Activated CD4-positive, alpha-beta T cell treated with anti-CD3 and anti-CD28 coated beads, Interleukin-2, Interleukin-4, amounts not matched to agents 100 ng/mL and 50 ng/mL, durations not matched to agents 16 hours and 8 hours (primary cell): ENCODE results near the gene PCED1B.
"Not testable (repeated sequence)": the region's sequence is repeated elsewhere in the genome, so short reads cannot be mapped to it uniquely, and the experiment has no call there.

Source experiments
- DNase-seq: peaks from one replicate; pipeline ENCODE4 v3.0.0-alpha.2; 2020; ENCODE audit warnings: low spot score

PCED1B gene

DNA sequence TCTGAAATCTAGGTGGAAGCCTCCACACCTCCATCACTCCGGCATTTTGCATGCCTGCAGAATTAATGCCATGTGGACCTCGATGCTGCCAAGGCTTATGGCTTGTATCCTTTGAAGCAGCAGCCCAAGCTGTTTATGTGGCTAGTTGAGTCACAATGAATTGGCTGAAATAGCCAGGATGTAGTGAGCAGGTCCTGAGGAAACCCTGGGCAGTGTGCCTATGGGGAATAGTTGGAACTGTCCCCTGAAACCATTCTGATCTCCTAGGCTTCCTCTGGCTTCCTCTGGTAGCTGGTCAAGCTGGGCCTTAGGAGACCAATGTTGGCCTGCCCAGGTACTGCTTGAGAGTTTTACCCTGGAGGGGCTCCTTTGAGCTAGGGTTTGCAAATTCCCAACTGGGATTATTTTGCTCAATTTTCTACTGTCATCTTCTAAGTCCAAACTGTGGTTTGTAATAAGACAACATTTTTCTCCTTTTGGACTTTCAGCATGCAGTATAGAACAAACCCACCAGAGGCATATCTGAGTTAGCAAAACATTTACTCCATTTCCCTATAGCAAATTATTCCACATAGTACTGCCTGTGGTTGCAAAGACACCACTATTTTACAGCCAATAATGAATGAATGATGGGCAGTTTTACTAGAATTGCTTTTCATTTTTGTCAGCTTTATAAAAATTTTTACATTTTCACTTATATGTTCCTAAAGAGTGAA is 85.5 kb downstream of the PCED1B start:
- DNase-seq, result no peak

DNA sequence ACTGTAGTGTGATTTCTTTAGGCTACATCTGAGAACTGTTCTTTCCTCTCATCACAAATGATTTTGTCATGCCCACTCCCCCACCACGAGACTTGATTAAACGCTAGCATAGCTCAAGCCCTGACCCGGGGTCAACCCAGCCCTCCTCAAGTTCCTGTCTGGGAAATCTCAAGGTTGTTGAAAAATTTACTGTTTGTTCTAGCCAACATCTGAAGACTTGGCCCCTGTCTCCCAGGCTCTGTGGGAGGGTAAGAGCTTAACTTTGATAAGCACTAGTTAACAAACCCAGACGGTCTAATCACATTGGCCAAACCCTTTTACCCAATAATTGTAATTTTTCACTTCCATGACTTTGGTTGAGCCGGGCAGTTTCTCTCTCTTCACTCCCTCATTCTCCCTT is 86.5 kb downstream of the PCED1B start:
- no peak for DNase-seq

DNA sequence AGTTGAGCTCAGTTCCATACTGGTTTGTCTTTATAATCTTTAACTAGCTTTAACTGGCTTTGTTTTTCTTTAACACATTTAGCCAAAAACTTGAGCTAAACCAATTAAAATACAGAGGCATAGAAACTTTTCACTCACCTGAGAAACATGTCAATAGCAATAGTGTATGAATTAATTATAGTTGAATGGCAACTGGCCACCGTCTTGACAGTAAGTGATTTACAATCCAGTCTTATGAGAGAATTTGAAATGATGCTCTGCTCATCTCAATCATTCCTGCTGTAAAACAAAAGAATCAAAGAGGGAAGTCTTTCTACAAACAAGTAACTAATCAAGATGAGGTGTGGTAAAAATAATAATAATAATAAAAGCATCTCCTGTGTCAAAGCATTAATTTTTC is 86.9 kb downstream of the PCED1B start:
- DNase-seq, result no peak

DNA sequence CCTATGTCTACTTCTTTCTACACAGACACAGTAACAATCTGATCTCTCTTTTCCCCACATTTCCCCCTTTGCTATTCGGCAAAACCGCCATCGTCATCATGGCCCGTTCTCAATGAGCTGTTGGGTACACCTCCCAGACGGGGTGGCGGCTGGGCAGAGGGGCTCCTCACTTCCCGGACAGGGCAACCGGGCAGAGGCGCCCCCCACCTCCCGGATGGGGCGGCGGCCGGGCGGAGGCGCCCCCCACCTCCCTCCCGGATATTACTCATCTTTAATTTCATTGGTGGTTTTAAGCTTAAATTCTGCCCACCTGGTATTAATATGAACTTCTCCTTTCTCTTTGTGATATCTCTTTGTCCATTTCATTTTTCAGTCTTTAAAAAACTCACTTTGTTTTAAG is 90.9 kb downstream of the PCED1B start:
- not testable (repeated sequence) for DNase-seq

DNA sequence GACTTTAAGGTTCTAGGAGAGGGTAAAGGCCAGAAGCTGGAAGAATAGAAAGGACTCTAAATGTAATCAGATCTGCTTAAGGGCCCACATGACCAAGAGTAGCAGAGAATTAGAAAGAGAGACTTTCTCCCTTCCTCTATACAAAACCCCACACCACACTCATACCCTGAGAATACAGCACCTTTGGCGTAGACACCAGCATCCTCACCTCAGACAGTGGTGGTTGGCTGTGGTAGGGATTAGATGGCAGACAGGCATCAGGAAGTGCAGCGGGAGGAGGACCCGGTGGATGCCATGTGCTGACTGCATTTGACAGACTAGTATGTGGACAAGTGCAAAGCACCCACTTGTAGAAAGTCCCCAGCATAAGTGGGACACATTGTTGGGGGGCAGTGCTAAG is 98.6 kb downstream of the PCED1B start:
- DNase-seq, result no peak

DNA sequence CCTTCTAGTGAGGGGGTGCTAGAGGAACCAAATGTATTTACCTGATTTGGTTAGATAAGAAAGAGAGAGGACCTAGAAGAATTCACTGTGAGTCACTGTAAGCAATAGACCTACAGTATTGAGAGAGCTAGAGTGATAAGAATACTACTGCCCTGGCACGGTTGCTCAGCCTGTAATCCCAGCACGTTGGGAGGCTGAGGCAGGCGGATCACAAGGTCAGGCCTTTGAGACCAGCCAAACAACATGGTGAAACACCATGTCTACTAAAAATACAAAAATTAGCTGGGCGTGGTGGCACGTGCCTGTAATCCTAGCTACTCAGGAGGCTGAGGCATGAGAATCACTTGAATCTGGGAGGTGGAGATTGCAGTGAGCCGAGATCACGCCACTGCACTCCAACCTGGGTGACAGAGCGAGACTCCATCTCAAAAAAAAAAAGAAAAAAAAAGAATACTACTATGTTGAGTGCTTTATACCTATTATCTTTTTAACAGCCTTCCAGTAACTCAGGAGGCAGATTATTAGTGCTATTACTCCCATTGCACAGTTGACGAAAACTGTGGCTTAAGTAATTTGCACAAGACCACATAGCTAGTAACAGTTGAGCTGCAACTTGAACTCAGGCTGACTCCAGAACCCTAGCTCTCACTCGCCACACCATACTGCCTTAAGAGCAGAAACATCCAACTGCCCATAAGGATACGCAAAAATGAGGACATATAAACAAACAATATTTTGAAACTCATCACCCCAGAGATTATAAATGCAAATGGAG is 102.9 kb downstream of the PCED1B start:
- not testable (repeated sequence) for DNase-seq

DNA sequence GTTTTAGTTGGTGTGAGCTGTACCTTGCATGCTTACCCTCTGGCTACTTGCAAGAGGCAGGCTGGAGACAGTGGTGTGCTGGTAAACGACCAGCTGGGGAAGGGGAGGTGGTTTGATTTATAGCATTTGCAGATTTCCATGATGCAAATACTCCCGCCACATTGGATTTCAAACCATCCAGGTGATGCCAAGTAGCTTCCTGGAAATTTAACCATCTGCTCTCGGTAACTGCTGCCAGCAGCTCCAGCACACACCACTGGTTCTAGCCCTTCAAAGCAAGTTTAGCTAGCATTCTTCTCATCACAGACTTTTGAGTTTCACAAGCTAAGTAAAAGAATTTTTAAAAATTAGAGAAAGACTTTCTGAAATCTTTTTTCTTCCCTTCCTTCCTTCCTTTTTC is 104.8 kb downstream of the PCED1B start:
- no peak for DNase-seq

DNA sequence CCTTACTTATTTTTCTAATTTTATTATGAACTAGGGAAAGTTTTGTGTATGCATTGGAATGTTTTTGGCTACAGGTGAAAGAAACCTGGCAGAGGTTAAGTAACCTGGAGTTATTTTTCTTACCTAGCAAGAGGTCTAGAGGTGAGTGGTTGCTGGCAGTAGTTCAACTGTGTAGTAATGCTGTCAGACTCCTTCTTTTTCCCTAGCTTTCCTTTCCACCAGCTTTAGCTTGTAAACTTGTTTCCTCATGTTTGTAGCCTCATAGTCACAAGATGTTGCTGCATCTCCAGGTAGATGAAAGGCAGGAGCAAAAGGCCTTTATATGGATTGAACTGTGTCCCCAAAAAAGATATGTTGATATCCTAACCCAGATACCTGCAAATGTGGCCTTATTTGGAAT is 105.4 kb downstream of the PCED1B start:
- DNase-seq, result no peak

DNA sequence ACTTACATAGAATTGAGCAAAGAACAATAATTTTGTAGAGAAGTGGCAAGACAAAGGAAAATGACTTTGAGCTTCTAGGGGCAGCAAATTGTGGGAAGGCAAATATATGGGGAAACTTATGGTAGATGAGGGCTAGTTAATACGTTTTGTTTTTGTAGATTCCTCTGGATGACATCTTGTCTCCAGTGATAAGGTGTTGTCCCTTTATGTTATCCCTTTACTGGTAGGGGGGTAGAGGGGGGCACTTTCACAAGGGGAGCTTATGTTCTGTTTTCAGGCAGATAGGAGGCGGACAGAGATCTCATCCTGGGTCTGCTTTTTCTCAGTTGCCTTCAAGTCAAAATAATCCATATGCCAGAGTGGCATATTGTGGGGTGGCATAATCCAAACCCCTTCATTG is 106.8 kb downstream of the PCED1B start:
- DNase-seq, result no peak

DNA sequence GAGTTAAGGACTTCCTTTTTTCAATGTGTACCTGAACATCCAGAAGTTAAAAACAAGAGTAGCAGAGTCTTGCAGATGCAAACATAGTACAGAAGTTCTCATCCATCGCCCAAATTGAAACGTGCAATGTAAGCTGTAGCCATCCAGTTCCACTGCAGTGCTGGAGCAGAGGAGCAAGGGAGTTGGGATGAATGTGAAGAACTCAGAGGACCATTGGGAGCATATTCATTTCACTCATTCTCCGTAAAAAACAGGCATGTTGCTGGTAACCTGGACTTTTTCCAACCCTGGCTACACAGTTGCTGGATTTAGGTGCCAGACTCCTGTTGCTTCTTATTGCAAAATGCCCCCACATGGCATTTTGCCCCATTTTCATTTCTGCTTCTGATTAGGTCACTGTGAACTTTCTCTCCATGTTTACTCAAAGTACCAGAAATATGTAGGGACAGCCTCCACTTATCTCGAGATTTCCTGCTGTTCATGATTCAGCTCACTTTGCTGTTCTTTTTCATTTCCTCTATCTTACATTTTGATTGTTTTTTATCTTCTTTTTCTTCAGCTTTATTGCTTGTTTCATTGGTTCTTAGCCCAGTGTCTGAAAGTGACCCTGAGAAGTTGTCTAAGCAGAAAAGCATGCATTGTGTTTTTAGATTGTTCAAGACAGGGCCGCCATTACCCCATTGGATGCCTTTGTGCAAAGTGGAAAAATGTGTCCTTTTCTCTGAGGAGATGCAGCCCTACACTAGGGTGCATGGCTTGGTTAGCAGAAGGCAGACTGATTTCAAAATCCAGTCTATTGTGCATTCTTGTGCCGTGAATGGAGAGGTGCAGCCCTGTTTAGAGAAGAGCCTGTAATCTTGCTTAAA is 109.4 kb downstream of the PCED1B start:
- no peak for DNase-seq

DNA sequence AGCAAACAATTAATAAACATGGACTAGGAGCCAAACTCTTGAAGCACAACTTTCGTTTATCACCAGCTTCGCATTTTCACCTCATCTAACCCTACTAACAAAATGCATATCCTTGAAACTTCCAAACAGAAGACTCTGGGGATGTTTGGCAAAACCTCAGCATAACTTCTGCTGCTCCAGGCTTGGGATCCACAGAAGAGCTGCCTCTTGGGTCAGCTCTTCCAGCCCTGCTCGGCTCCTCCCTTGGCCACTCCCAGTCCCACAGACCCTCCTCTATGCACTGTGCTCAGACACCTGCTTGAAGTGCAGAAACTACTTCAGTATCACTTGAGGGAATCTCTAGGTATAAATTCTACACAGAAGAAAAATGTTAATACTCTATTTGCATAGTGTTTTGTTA is 110.3 kb downstream of the PCED1B start:
- no peak for DNase-seq

DNA sequence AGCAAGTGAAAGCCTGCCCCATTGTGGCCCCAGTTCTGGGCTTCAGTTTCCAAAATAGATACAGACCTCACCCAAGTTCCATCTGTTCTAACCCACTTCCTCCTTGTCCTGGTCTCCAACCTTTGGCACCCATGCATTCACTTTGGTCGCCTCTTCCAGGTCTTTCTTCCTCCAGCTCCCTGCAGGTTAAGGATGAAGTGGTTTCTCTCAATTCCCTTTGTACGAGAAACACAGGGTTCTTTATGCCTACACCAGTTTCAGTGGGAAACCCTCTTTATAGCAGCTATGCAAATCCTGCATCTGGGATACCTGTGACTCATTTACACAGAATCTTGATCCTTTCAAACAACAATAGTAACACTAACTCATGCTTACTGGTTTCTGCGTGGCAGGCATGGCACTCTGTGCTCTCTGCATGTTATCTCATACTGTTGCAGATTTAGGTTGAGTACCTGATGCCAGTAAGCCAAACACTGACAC is 110.9 kb downstream of the PCED1B start:
- no peak for DNase-seq

DNA sequence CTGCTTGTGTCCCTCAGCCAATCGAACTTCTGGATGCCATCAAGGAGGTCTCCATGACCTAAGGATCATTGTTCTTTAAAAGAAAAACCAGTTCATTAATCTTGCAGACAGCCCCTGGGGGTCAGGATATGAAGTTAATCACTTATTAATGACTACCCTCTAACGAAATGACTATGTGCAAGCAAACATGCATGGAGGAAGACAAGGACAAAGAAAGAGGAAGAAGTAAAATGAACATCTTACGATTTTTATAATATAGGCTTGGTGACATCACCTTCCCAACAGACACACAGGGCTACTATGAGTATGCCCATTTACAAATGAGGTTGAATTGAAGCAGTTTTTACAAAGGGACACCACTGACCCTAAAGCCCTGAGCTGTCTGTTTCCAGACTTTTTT is 111.5 kb downstream of the PCED1B start:
- no peak for DNase-seq

DNA sequence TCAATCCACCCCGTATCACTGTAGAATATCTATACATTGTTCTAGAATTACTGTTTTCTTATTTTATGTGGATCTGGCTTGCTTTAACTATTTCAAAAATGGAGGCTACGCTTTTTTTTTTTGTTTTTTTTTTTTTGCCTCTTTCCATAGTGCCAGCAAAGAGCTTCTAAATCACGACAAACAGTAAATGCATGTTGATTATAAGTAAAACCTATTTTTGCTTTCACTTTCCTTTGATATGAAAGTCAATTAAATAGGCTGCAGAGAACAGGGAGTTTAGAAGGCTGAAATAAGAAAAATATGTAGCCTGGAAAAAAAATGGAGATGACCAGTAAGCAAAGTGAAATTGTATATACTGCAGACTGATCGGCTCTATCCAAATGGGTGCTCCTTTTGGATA is 112.6 kb downstream of the PCED1B start:
- no peak for DNase-seq

DNA sequence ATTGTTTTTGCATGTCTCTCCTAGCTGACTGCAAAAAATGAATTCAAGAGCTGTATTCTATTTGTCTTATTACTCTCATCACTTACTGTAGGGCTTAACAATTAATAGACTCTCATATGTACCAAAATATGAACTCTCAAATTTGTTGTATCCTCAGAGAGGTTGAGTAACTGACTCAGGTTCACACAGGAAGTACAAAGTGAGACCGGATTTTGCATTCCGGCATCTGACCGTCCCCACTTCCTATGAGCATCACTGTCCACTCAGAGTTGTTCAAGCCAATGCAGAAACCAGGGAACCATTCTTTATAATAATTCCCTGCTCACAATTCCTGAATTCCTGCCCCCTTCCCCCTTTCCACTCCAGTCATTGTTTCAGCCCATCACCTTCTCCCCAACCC is 113.6 kb downstream of the PCED1B start:
- no peak for DNase-seq

DNA sequence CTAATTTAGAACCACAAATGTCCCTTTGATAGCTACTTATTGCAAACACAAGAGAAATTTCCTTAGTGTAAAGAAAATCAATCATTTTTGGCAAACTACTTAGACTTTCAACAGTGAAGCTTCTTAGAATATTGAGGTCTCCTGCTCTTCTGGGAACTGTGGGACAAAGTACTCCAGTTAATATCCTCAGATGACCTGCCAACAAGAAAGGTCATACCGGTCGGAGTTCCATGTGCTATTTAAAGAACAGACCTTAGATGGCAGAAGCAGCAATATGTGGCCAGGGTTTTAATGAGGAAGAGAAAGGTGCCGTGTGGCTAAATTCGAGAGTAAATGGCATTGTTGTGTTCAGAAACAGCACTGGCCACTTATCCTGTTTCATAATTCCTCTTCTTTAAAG is 115.1 kb downstream of the PCED1B start:
- DNase-seq, result no peak

DNA sequence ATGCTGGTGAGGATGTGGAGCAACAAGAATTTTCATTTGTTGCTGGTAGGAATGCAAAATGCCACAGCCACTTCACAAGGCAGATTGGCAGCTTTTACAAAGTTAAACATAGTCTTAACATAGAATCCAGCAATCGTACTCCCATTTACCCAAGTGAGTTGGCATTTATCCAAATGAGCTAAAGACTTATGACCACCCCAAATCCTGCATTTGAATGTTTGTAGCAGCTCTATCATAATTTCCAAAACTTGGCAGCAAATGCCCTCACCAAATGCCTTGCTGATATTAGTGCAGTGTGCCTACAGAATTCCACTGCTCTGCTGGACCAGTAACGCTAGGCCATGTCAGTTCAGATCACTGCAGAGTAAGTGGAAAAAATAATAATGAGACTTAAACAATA is 121.0 kb downstream of the PCED1B start:
- DNase-seq, result no peak

DNA sequence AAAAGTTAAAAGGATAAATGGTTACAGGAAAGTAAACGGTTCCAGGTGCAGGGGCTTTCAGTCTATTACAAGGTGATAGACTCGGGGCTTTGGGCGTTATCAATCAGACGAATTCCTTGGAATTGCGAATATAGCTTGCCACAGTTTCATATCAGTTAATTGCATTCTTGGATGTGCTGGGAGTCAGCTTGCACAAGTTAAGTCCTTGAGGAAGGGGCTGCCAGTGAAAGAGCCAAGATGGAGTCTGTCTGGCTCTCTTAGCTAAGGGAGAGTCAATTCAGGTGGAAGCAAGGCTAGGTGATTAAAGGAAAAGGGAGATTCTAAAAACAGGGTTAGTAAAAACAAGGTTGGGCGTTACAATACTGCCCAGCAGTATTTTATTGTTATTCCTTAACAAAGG is 121.8 kb downstream of the PCED1B start:
- DNase-seq, result not testable (repeated sequence)

DNA sequence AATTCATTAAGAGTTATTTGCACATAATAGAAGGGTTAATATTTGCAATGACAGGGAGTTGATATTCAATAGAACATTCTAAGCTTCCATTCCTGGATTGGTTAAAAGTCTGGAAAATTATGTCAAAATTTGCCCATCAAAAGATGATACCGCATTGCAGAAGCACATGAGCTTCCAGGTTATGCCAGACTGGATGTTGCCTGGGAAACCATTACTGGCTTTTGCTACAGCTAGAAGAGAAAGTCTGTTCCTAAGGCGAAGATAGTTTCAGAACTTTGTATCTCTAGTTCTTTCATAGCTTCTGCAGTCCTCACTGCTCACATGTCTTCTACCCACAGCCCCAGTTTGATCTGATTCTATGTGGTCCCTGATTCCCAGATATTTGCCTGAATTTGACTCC is 122.8 kb downstream of the PCED1B start:
- no peak for DNase-seq

DNA sequence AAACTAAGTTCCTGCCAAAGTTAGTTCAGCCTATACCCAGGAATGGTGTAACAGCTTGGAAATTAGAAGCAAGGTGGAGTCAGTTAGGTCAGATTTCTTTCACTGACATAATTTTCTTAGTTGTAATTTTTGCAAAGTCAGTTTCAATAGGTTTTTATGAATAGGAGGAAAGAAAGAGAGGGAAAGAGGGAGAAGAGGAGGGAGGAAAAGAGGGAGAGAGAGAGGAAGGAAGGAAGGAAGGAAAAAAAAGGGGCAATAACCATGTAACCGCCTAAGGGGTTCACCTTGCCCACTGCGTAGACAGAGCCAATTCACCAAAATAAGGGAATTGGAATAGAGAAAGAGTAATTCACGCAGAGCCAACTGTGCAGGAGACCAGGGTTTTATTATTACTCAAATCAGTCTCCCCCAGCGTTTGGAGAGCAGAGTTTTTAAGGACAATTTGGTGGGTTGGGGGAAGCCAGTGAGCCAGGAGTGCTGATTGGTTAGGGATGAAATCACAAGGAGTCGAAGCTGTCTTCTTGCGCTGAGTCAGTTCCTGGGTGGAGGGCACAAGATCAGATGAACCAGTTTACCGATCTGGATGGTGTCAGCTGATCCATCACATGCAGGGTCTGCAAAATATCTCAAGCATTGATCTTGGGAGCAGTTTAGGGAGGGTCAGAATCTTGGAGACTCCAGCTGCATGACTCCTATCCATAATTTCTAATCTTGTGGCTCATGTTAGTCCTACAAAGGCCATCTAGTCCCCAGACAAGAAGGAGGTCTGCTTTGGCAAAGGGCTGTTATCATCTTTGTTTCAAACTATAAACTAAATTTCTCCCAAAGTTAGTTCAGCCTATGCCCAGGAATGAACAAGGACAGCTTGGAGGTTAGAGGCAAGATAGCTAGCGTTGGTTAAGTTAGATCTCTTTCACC is 126.4 kb downstream of the PCED1B start:
- DNase-seq, result no peak
